ENCODE results near the gene SCML2.

SCML2 gene

GRCh38 chrX:18194688-18195087 lies 159.8 kb downstream of the SCML2 start:
- H3K36me3 ChIP-seq = no peaks in the 10 kb centered on the region
- no peak for TF ChIP-seq CTCF (IDR thresholded peaks at IDR 0.05; ENCODE audit: low read depth, low read length)
- no peaks in the 10 kb centered on the region for H3K4me1 ChIP-seq
- H3K9me3 ChIP-seq = no peaks in the 10 kb centered on the region
- no peak overlapping the region for H3K4me3 ChIP-seq (ENCODE audit: low read depth, low read length)
- H3K27me3 ChIP-seq = no peaks in the 10 kb centered on the region
- no peak for DNase-seq
